Ecto neural progenitor cell (in vitro differentiated cells): ENCODE data around the gene CAMSAP1.
"Not testable (repeated sequence)": the region's sequence is repeated elsewhere in the genome, so short reads cannot be mapped to it uniquely, and the experiment has no call there.

ENCODE experiments used
- DNase-seq: peaks from one replicate; pipeline ENCODE4 v3.0.0-alpha.2; 2018; ENCODE audit warnings: low spot score

The CAMSAP1 gene

GRCh38 chr9:135907431-135908092, at the start of gene CAMSAP1:
TSS of gene CAMSAP1 (minus strand) at chr9:135907546. CDS start at chr9:135907159, 387 bp downstream.
- peak; percentile 98 for DNase-seq

DNA sequence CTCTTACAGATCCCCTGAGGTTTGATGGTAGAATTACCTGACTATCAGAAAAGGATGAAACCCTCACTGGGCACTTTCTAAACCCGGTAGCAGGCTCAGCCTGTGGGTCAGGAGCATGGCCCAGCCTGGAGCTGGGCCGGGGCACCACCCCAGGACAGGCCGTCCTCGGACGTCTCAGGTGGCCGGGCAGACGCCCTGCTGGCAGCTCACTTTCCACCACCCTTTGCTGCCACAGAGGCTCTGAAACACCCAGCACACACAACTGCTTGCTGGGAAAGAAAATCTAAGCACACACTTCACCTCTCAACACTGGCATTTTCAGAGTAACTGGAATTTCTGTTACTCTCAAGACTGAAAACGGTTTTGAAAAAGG, 49.4 kb upstream of the CAMSAP1 start:
- no peak for DNase-seq

DNA sequence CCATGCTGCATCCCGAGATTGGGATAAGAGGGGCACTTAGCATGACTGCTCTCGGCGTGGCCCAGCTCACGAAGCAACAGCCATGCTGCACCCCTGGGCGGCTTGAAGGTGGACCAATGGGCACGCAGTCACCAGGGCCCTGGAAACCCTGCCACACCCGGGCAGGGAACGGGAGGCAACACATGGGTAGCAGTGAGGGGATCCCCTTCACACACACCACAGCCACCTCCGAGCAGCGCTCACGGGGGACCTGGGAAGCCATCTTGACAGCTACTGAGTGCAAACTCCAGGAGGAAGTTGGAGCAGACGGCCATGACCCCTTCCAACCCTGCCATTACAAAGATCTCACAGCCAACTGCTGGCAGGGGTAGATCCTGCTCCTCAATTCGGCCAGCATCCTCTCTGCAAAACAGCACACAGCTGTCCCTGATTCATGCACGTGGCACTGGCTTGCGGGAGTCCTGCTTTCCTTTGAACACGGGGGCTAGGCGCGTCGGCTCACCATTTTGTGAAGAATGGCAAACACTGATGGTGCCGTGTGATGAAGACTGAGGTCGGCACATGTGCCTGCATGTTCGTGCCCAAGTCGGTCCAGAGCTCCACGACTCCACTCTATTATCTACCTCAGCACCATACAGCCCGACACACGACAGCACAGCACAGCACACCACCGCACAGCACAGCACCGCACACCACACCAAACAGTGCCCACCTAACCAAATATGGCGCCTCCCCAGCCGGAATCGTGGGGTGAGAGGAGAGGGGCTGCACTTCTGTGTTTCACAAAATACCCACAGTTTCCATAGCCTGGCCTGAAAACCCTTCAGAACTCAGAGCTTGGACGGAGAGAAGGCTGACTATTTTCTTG, 48.8 kb upstream of the CAMSAP1 start:
- no peak for DNase-seq

GRCh38 chr9:135952664-135953206, 45.4 kb upstream of the CAMSAP1 start:
- no peak for DNase-seq

- no peak for DNase-seq
These were observed 44.7 kb upstream of the CAMSAP1 start for GRCh38 chr9:135951889-135952663.

DNA sequence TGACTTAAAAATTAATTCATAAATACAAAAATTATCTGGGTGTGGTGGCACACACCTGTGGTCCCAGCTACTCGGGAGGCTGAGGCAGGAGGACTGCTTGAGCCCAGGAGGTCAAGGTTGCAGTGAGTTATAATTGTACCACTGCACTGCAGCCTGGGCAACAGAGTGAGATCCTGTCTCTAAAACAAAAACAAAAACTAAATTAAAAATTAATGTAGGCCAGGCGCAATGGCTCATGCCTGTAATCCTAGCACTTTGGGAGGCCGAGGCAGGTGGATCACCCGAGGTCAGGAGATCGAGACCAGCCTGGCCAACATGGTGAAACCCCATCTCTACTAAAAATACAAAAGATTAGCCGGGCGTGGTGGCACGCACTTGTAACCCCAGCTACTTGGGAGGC, 44.0 kb upstream of the CAMSAP1 start:
- not testable (repeated sequence) for DNase-seq

DNA sequence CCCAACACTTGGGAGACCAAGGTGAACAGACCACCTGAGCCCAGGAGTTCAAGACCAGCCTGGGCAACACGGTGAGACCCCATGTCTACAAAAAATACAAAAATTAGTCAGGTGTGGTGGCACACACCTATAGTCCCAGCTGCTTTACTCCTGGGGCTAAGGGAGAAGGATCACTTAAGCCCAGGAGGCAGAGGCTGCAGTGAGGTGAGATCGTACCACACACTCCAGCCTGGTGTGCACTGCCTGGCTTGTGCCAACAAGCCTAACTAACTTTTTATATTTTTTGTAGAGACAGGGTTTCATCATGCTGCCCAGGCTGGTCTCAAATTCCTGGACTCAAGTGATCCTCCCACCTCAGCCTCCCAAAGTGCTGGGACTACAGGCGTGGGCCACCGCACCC, 43.5 kb upstream of the CAMSAP1 start:
- not testable (repeated sequence) for DNase-seq

- no peak for DNase-seq
These were observed 42.9 kb upstream of the CAMSAP1 start for GRCh38 chr9:135950135-135950682.

DNA sequence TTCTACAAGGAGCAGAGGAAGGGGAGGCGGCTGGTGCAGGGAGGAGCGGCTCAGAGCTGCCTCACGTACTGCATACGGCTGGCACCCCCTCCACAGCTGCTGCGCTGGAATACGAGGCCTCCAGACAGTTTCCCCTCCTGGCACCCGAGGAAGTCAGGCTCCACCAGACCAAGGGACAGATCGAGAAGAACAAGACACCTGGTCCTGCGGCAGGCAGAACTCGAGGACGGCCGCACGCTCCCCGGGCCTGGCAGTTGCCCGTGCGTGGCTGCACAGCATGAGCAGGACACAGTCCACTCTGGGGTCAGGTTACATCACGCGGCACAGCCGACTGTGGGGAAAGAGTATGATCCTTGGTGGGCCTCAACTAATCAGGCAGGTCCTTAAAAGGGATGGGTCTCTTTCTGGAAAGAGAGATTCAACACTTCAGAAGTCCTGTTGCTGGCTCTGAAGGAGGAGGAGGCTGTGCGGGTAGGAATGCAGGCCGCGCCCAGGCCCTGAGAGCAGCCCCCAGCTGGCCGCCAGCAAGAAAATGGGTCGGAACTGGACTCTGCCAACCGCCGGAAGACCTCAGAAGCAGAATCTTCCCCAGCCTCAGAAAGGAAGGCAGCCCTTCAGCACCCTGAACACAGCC, 42.3 kb upstream of the CAMSAP1 start:
- no peak for DNase-seq

DNA sequence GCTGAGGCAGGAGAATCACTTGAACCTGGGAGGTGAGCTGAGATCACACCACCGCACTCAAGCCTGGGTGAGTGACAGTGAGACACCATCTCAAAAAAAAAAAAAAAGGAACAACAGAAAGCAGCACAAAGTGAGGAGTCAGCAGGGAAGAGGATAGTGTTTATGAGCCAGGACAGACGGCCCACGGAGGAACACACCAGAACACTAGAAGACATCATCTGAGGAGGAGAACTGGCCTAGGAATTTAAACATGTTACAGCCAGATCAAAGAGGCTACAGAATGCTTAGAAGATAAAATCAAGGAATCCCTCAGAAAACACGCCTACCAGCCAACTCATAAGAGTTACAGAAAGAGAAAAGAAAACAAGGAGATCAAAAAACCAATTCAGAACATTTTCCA, 41.6 kb upstream of the CAMSAP1 start:
- DNase-seq, result no peak

DNA sequence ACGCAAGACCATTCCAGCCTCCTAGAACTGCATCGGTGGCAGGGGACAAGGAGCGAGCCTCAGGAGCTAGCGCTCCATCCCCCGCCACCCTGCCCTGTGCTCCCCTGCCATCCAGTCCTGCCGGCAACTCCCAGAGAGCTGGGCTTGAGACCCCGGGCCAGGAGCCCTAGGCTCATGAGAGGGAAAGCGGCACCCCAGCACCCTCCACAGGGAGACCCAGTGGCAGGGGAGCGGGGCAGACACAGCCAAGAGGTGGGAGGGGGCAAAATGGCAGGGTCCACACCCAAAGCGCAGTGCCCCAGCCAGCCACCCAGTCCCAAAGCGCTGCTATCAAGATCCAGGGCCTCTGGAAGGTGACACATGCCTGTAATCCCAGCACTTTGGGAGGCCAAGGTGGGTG, 41.1 kb upstream of the CAMSAP1 start:
- no peak for DNase-seq

- DNase-seq, result peak; percentile 34
These were observed 40.2 kb upstream of the CAMSAP1 start for GRCh38 chr9:135947582-135947981.

GRCh38 chr9:135947105-135947504, 39.8 kb upstream of the CAMSAP1 start:
- not testable (repeated sequence) for DNase-seq

DNA sequence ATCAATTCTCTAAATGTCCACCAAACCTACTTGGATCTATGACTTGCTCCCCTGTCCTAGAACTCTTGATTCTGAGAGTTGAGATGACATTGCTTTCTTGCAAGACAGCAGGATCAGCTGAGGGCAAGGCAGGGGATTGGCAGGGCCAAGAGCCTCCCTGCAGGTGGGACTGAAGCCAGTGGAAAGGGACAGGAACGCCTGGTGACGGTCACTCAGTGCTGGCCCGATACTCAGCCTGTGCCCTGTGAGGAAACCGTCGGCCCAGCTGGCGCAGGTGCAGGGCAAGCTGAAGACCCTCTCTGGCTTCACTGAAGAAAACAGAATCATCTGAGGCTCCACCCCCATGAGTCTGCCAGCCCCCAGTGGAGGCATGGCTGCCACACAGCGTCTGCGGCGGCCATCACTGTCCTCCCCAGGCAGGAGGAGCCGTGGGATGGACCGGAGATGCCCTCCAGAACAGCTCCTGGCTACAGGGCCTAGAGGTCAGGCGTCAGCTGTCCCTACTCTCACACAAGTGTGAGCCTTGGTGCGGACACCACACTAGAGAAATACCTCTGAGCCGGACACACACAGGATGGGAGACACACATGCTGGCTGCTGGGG, 39.1 kb upstream of the CAMSAP1 start:
- DNase-seq, result no peak

GRCh38 chr9:135945969-135946368, 38.6 kb upstream of the CAMSAP1 start:
- DNase-seq, result peak; percentile 47

GRCh38 chr9:135944444-135945252, 37.3 kb upstream of the CAMSAP1 start:
- no peak for DNase-seq

GRCh38 chr9:135943604-135944003, 36.3 kb upstream of the CAMSAP1 start:
- DNase-seq, result not testable (repeated sequence)

DNA sequence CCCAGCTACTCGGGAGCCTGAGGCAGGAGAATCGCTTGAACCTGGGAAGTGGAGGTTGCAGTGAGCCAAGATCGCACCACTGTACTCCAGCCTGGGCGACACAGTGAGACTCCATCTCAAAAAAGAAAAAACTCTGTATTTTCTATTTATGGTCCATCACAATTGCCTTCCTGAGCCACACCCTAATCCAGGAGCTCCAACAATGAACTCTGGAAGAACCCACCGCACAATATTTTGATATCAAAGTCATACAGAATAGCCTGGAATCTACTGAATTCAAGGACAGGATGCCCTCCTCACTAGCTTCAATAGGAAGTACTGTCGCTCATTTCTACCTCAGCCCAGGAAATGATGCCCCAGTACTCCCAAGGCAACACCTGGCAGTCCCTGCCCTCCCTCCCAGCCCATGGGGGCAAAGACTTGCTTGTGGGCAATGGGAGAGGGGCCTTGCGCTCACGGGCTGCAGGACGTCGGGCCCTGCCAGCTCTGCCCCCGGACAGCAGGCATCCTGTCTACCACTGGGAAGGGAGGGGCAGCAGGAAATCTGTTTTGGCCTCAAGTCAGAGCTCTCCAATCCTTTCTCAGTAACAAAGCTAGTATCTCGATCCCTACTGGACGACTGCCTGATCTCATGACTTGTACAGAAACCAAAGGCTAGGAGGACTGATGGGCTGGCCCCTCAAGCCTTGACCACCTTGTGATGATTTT, 34.1 kb upstream of the CAMSAP1 start:
- no peak for DNase-seq
